ENCODE measurements around the gene RNF150.

- no peak for TF ChIP-seq CTCF (conservative IDR thresholded peaks at IDR 0.05)
- no peak for TF ChIP-seq EZH2 (IDR thresholded peaks at IDR 0.05; ENCODE audit: low read depth)
Measured at GRCh38 chr4:141107927-141108326, 25.3 kb downstream of the RNF150 start.

Data from PC-9 (cell line).